Activated CD8-positive, alpha-beta memory T cell treated with anti-CD3 and anti-CD28 coated beads, Interleukin-2, amount 50 U/mL, for 48 hours (primary cell): Measurements from ENCODE around the gene GALNS.
A peak's percentile ranks its signal among the peaks of the same experiment; 100 is the strongest.
"Not testable (repeated sequence)": the region's sequence is repeated elsewhere in the genome, so short reads cannot be mapped to it uniquely, and the experiment has no call there.

Experiments
- DNase-seq: peaks from one replicate; pipeline ENCODE4 v3.0.0-alpha.2; 2020

Gene GALNS

DNA sequence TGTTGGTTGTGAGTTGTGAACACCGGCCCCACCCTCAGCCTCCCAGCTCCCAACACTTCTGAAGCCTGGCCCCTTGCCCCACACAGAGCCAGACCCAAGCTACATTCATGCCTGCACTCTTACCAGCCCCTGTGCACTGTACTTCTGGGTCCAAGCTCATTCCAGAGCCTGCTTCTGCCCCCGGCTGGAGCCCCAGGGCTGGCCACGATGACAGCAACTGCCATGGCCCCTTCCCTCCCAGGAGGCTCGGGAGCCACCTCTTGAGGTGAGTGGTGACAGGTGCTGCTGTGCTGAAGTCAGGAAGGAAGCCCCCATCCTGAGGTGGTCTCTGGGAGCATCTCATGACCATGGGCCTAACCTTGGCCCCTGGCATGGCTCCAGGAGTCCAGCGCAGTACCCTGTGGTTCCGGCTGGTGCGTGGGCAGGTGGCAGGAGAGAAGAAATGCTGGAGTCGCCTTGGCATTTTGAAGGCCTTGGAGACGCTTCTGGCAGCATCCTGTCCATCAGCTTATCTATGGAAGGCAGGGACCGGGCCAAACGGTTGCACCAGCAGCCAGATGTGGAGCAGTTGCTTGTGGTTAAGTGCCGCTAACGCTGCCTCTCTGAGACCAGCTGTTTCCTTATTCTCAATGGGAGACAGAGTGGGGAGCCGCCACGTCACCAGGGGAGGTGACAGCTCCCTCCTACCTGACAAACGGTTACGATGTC lies 57.0 kb downstream of the GALNS start:
- no peak for DNase-seq

- DNase-seq: no peak
Measured at GRCh38 chr16:88798772-88799455, 57.8 kb downstream of the GALNS start.

DNA sequence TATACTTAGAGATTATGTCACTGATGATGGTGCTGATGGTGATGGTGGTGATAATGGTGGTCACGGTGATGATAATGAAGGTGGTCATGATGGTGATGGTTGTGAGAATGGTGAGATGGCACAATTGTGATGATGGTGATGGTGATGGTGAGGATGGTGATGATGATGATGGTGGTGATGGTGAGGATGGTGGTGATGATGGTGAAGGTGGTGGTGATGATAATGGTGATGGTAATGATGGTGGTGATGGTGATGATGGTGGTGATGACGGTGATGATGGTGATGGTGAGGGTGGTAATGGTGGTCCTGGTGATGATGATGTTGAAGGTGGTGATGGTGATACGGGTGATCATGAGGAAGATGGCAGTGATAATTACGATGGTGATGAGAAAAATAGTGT lies 58.7 kb downstream of the GALNS start:
- no peak for DNase-seq

DNA sequence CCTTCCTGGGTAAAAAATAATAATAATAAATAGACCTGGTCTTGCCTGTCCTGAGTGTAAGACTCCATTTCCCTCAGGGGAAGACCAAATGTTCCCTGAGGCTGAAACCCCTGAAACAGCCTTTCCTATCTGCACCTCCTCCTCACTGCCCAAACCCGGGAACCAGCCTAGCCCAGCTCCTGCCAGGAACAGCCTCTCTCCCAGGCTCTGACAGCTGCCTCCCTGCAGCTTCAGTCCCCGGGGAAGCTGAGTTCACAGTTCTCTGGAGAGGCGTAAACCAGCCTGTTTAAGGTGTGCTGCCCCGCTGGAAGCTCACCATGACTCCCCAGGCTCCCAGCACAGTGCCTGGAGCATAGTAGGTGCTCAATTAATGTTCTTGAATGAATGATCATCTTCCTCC lies 60.5 kb downstream of the GALNS start:
- DNase-seq: no peak

- no peak for DNase-seq
Measured at GRCh38 chr16:88793251-88793954, 63.3 kb downstream of the GALNS start.

DNA sequence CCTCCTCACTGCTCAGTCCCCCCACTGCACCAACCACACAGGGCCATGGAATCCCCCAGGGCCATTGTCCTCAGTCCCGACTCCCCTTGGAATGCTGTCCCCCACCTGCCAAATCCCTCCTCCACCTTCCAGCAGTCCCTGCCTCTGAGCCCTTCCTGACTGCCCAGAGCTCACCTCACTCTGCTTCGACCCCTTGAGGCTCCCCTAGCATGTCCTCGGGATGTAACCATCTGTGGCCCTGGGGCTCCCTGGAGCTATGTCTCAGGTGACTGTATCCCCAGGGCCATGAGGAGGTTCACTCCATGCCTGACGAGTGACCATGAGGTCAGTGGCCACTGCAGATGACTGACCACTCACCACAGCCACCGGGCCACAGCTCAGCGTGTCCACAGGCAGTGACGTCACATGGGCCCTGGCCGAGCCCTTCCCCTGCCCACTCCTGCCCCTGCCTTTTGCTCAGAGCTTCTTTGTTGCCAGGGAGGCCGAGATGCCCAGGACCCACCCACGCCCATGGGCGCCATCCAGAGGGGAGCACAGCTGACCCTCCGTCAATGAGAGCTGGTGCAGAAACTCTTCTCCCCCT lies 64.0 kb downstream of the GALNS start:
- DNase-seq: no peak

- no peak for DNase-seq
Measured at GRCh38 chr16:88792078-88792550, 64.6 kb downstream of the GALNS start.

GRCh38 chr16:88790312-88791211 lies 66.2 kb downstream of the GALNS start:
- DNase-seq: peak; percentile 82

DNA sequence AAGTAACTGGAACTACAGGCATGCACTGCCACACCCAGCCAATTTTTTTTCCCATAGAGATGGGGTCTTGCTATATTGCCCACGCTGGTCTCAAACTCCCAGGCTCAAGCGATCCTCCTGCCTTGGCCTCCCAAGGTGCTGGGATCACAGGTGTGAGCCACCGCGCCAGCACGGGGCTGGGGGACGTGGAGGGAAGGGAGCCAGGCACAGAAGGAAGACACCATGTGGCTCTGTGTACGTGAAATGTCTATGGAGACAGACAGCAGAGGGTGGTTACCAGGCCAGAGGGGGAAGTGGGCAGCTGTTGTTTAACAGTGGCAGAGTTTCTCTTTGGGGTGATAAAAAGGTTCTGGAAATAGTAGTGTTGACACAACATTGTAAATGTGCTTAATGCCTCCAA lies 67.2 kb downstream of the GALNS start:
- no peak for DNase-seq

DNA sequence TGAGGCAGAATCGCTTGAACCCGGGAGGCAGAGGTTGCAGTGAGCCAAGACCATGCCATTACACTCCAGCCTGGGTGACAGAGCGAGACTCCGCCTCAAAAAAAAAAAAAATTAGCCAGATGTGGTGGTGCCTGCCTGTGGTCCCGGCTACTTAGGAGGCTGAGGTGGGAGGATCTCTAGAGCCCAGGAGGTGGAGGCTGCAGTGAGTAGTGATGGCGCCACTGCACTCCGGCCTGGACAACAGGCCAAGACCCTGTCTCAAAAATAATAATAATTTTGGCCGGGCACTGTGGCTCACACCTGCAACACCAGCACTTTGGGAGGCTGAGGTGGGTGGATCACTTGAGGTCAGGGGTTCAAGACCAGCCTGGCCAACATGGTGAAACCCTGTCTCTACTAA lies 68.0 kb downstream of the GALNS start:
- not testable (repeated sequence) for DNase-seq

DNA sequence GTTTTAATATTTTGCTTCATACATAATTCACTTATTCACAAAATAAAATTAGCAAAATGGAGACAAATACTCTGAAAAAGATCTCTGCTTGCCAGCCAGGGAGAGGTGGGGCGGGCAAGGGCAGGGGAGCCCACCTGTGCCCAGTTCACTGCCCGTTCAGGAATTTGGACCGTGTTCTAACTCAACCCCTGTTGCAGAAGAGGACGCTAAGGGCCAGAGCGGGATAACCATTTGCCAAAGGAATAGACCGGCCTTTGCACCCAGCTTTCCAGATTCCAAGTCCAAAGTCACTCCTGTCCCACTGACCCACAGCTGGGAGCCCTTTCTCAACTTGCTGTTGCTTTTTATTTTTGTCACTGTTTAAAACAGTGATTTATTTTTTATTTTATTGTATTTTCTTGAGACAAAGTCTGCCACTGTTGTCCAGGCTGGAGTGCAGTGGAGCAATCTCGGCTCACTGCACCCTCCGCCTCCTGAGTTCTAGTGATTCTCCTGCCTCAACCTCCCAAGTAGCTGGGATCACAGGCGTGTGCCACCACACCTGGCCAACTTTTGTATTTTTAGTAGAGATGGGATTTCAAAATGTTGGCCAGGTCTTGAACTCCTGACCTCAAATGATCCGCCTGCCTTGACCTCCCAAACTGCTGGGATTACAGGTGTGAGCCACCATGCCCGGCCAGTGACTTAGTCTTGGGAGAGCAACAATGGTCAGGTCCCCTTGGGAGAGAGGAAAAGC lies 69.0 kb downstream of the GALNS start:
- no peak for DNase-seq

DNA sequence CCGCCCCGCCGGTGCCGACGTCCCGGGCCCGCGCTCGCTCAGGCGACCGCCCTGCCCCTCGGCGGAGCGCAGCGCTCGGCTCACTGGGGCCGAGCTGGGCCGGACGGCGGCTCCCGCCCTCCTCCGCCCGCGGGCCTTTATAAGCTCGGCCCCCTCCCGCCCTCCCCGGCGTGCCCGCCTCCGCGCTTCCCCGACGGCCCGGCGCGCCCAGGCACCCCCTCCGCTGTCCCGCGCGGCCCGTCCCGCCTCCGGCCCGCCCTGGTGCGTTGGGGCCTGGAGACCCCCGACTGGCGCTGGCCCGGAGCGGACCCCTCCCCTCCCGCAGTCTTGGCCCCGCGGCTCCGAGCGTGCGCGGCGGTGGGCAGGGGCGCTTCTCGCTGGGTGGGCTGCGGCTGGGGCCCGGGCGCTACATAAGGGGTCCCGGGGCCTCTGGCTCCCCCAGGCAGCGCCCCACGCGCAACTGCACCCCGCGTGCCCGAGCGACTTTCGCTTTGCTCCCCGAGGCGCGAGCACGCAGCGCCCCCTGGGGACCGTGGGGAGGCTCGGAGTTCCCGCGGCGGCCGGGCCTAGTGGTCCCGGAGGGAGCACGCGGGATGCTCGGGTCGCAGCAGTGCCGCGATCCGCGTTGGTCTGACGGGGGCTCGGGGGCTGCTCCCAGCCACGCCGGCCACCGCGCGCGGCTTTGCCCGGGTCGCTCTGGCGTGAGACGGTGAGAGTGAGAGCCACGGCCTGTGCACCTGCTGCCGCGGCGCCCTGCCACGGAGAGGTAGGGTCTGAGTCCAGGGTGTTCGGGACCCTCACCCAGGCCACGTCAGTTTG lies 71.4 kb downstream of the GALNS start, which contains the start of gene PIEZO1:
PIEZO1 (minus strand) TSS at position 115 of the 819 bp plus-strand sequence. CDS start 256 bp downstream, outside the sequence.
- DNase-seq: peak; percentile 91

DNA sequence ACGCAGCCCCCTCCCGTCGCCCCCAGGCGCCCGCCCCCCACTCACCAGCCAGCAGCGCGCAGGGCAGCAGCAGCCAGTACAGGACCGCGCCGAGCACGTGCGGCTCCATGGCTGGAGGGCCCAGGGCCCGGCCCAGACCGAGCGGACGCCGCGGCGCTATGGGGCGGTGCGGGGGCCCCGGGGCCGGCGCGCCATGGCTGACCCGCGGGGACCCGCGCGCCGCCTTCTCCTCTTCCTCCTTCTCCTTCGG lies 72.0 kb downstream of the GALNS start:
- no peak for DNase-seq

DNA sequence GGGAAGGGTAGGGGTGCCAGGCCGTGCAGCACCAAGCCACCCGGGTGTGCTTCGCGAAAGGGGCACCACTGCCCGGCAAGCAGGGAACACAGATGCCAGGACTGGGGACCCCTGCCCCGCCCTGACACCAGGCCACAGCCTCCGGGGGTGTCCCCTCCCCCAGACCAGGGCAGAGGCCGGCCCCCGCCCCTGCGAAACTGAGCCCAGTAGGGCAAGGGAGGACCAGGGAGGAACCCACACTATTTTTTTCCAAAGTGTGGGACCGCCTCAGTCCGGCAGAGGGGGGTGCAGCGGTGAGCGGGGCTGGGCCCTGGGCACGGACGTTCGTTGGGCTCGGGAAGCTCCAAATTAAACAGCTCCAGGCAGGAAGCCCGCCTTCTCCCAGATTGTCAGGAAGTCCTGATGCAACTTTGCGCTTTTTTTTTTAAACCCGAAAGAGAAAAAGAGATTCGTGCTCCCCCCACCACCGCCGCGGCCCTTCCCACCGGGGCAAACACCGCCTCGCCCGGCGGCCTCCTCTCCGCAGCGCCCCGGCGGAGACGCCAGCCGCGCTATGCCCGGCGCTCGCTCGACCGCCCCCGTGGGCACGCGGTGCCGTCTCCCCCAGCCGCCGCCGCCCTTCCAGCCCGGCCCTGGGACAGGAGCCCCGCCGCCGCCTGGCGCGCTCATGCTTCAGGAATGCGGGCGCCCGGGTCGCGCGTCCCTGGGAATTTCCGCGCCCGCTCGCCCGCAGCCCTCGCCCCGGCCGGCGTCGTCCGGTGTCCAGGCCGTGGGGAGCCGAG lies 72.5 kb downstream of the GALNS start:
- peak; percentile 73 for DNase-seq

GRCh38 chr16:88783391-88784073 lies 73.2 kb downstream of the GALNS start:
- no peak for DNase-seq

DNA sequence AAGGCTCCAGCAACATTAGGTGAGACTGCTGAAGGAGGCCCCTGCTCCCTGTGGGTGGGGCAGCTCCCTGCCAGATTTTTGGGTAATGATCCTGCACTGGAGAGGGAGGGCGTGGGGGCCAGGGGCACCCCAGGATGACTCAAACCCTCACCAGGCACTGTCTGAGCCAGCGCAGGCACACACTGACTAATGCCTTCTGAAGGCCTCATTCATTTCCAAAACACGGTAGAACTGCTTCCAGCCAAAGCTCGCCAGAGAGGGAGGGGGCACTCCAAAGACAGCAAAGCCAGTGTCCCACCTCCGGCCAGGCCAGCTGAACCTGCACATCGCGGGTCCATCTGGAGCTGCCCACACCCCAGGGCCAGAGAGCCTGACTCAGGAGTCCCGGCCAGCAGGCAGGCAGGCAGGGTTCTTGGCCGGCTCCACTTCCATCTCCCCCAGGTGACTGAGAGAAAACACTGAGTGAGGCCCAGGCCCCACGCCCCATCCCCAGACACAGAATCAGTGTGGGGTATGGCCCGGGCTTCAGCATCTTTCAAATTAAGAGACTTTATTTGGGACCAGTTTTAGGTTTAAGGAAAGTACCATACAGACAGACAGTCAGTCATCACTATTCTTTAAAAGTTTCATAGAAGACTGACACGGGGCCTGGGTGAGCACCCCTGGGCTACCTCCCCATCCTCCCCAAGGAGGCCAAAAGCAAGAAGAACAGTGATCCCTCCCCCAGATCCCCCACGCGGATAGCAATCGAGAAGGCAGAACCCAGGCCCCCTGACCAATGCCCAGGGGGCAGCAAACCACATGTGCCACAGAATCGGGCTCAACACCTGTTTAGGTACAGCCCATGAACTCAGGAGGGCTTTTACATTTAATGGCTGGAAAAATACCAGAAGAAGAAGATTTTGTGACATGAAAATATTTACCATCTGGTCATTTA lies 74.0 kb downstream of the GALNS start:
- peak; percentile 85 for DNase-seq

- peak; percentile 85 for DNase-seq
Measured at GRCh38 chr16:88781140-88782077, 75.3 kb downstream of the GALNS start.
